ENCODE measurements around the gene HEATR3.

- TF ChIP-seq CTCF (CRISPR knock-in tag; IDR thresholded peaks at IDR 0.05) (no peak), EZH2 (conservative IDR thresholded peaks at IDR 0.05; ENCODE audit: low read depth, low read length) (no peak), ZNF24 (IDR thresholded peaks at IDR 0.05) (no peak)
These were observed 25.1 kb upstream of the HEATR3 start for GRCh38 chr16:50040710-50041109.

Measured in HepG2 (cell line).